Adrenal gland (tissue), 12 donors: ENCODE data around the gene FAIM2. TPM values are rescaled to one million over a fixed set of nuclear protein-coding genes. Genes with fewer than 3 reads are reported as not detected.

Experiments used
- DNase-seq, 7 donors: peaks; one replicate each; pipeline ENCODE4 v3.0.0-alpha.2; 2019 to 2020
- H3K27ac ChIP-seq, 5 donors: fragments of 200-600 bp; sonication (generic) in 4 of 5; 1 replicate in 3 of 5; 2 replicates in 2 of 5; pipeline versions ENCODE4 v1.5.1 to v1.8.0; 2016 to 2020; ENCODE audit warnings: mild to moderate bottlenecking in 1 of 5
- H3K27me3 ChIP-seq: fragments of 200-600 bp; 2 replicates; pipeline ENCODE4 v1.8.0; 2021
- H3K36me3 ChIP-seq, 2 donors: fragments of 200-600 bp; replicated peaks in 1 of 2; 1 replicate in 1 of 2; 2 replicates in 1 of 2; pipeline versions ENCODE4 v1.5.1 to v1.8.0; 2018 to 2022
- H3K4me1 ChIP-seq, 2 donors: fragments of 200-600 bp; replicated peaks in 1 of 2; 1 replicate in 1 of 2; 2 replicates in 1 of 2; pipeline versions ENCODE4 v1.5.1 to v1.8.0; 2018 to 2021
- H3K4me3 ChIP-seq, 4 donors: fragments of 200-600 bp; sonication (generic) in 3 of 4; one replicate each; pipeline ENCODE4 v1.5.1; 2016 to 2018
- H3K9me3 ChIP-seq, 3 donors: fragments of 200-600 bp; sonication (generic) in 1 of 3; replicated peaks in 1 of 3; 1 replicate in 2 of 3; 2 replicates in 1 of 3; pipeline versions ENCODE4 v1.5.1 to v1.8.0; 2016 to 2021
- CTCF ChIP-seq, 6 experiments: fragments of 450-650 bp in 4 of 6; fragments of 200-600 bp in 2 of 6; sonication (generic) in 1 of 6; IDR thresholded peaks; 1 replicate in 5 of 6; 2 replicates in 1 of 6; pipeline versions ENCODE4 v1.5.1 to v1.8.0; 2016 to 2021; ENCODE audit warnings: antibody characterized with exemption in 6 of 6, mild to moderate bottlenecking in 2 of 6, moderate library complexity in 1 of 6
- POLR2A ChIP-seq, 2 donors: fragments of 450-650 bp; IDR thresholded peaks; one replicate each; pipeline ENCODE4 v1.6.1; 2017; ENCODE audit warnings: antibody characterized with exemption in 2 of 2, mild to moderate bottlenecking in 2 of 2, moderate library complexity in 1 of 2
- WGBS, 4 donors: extraction: QIAGEN DNeasy Blood & Tissue Kit in 2 of 4; methylation state at CpG; one replicate each; pipeline versions ENCODE4 v1.1.5 to v1.1.7; 2013 to 2017; 5-methylcytosine and 5-hydroxymethylcytosine counted together
- intact Hi-C, 2 donors: fragments of 100-400 bp; cut with DNase I; formaldehyde crosslinking; loops; one replicate each; pipeline versions ENCODE4 v1.14.1 to v1.15.0; 2022 to 2023
- polyA plus RNA-seq, 3 donors: library from polyadenylated mRNA; stranded (reverse); fragments of 200-250 nt in 2 of 3; fragments of 350-450 nt in 1 of 3; fragmentation: Illumina TruSeq in 1 of 3; extraction: RNeasy Lipid Tissue Mini Kit (QIAGEN cat#74804) in 1 of 3; gene quantifications; one replicate each; pipeline ENCODE4 v1.2.3, GENCODE V29; 2013 to 2014
- total RNA-seq, 9 donors: library from RNA; depleted of rRNA in 4 of 9; stranded (reverse); fragments of >200 nt in 4 of 9; fragments of 120-200 nt in 1 of 9; fragmentation: NEBNext Ultra II Directional in 1 of 9; extraction: Animal tissue kit (Norgen Biotek cat#: 25700) in 1 of 9; gene quantifications; one replicate each; pipeline versions ENCODE4 v1.1.0 to v1.2.4, GENCODE V29; 2013 to 2023
- donor health status: healthy with polysubstance abuse.
- donor health status: Bipolar disorder and iron deficiency.
- donor health status: DM: yes; HTN: yes; CAD: no.
- donor health status: DM: no; HTN: no; CAD: no.
- donor health status: DM: no; HTN: no; CAD: no.
- donor health status: DM: yes; HTN: yes; CAD: no.

Gene FAIM2
- total and polyA plus RNA-seq, 12 donors, result 0.35 to 50.8 (median 8.7) TPM

- no peak overlapping the region for H3K4me3 ChIP-seq
- H3K27me3 ChIP-seq, result no peaks in the 10 kb centered on the region
- TF ChIP-seq CTCF (IDR thresholded peaks at IDR 0.05), result no peak
- no peak for TF ChIP-seq POLR2A (IDR thresholded peaks at IDR 0.05)
- intact Hi-C loops, result no loop called here
- DNase-seq, result no peak
- H3K36me3 ChIP-seq, result no peaks in the 10 kb centered on the region
- peaks cover 4 to 22% of the 10 kb centered on the region in 2 donors for H3K4me1 ChIP-seq
- no peak overlapping the region for H3K27ac ChIP-seq
- H3K9me3 ChIP-seq, result no peaks in the 10 kb centered on the region
- WGBS, 4 donors, result 88 to 97% (median 95%) methylated on average over 7 of the region's 7 CpGs
These were observed 2.1 kb upstream of the FAIM2 start for GRCh38 chr12:49905718-49906314.

DNA sequence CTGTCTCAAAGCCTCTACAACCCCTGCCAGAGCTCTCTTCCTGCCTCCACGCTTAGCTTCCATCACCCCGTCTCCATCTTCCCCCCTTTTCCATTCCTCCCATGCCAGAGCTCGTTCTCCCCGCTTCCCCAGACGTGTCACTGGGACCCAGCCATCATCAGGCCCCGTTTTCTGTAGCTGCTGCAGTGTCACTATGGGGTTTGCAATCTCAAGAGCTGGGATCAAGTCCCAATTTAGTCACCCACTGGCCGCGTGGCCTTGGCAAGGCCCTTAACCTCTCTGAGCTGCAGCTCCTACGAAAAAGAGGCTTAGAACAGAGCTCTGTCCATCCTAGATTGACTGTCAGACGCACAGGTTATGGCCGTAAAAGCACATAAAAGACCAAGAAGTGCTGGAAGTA, 901 bp upstream of the FAIM2 start:
- Histone ChIP-seq H3K9me3 (no peaks in the 10 kb centered on the region), H3K27me3 (no peaks in the 10 kb centered on the region), H3K27ac (peak overlapping the region in 3 of 5 donors; percentile 44 to 78 (median 74)), H3K36me3 (no peaks in the 10 kb centered on the region), H3K4me1 (peaks cover 4 to 18% of the 10 kb centered on the region in 2 donors), H3K4me3 (no peak overlapping the region)
- WGBS, 4 donors, result 57 to 69% (median 59%) methylated on average over 11 of the region's 11 CpGs
- intact Hi-C loops, result no loop called here
- TF ChIP-seq CTCF (IDR thresholded peaks at IDR 0.05) (no peak), POLR2A (IDR thresholded peaks at IDR 0.05) (no peak)
- DNase-seq, result peak; percentile 60 to 85 (median 82)

- no peaks in the 10 kb centered on the region for H3K36me3 ChIP-seq
- H3K27me3 ChIP-seq, result no peaks in the 10 kb centered on the region
- DNase-seq, result no peak
- TF ChIP-seq CTCF (IDR thresholded peaks at IDR 0.05) (no peak), POLR2A (IDR thresholded peaks at IDR 0.05) (no peak)
- 62 to 100% (median 67%) methylated on average over 1 to 12 of the region's 12 CpGs for WGBS, 4 donors
- peak overlapping the region in 2 of 5 donors; percentile 74 to 78 for H3K27ac ChIP-seq
- no peaks in the 10 kb centered on the region for H3K9me3 ChIP-seq
- peaks cover 4 to 18% of the 10 kb centered on the region in 2 donors for H3K4me1 ChIP-seq
- H3K4me3 ChIP-seq, result peak overlapping the region in 1 of 4 donors; percentile 39
- intact Hi-C loops, result no loop called here
These were observed 375 bp downstream of the FAIM2 start for GRCh38 chr12:49903351-49903699.

- Histone ChIP-seq H3K36me3 (no peaks in the 10 kb centered on the region), H3K4me1 (peaks cover 4 to 18% of the 10 kb centered on the region in 2 donors), H3K27me3 (no peaks in the 10 kb centered on the region), H3K27ac (peak overlapping the region in 2 of 5 donors; percentile 74 to 78), H3K4me3 (no peak overlapping the region), H3K9me3 (no peaks in the 10 kb centered on the region)
- 80 to 86% (median 83%) methylated on average over 11 to 16 of the region's 16 CpGs for WGBS, 4 donors
- TF ChIP-seq CTCF (IDR thresholded peaks at IDR 0.05) (no peak), POLR2A (IDR thresholded peaks at IDR 0.05) (no peak)
- peak in 1 of 7 donors; percentile 89 for DNase-seq
- intact Hi-C loops, result no loop called here
These were observed 1.0 kb downstream of the FAIM2 start for GRCh38 chr12:49902399-49903350.
